T-helper 2 cell (primary cell): ENCODE measurements around the gene PYGB.

Experiments
- DNase-seq, 5 experiments: peaks; one replicate each; pipeline versions ENCODE4 v3.0.0 to v3.0.0-alpha.2; 2012 to 2022

The PYGB gene

DNA sequence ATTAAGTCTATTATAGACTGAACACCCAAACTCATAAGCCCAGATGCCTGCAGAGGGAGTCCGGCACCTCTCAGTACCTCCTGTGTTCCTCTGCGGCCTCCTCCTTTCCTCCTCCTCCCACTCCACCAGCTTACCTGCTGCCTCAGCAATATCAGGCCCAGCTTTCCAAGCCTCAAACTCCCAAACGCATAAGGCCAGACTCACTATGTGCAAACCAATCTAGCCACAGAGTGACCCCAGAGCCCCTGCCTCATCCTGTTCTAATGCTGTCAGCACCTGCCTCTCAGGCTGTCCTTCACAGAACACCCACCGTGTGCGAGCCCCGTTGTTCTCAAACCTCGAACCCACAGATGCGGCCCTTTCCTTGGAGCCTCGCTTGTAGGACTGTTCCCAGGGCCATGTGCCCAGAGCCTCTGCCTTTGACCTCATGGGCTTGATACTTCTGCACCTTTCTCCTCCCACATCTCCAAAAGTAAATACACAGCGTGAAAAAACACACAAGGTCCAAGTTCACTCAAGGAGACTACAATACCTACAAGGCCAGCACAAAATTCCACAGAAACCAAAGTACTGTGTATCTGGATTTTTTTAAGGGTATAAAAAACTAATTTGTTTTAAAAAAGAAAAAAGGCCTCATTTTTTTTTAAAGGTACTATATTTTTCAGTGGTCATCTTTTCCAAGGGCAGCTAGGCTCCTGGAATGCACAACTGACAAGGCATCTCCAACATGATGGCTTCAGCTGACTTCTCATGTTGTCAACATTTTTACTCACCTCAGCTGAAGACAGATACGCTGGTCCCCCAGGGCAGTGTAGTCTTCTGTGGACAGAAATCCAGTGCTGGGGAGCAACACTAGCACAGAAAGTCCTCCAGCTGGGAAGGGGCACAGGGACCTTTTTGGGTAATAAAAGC is 90.5 kb downstream of the PYGB start:
- DNase-seq, result no peak

DNA sequence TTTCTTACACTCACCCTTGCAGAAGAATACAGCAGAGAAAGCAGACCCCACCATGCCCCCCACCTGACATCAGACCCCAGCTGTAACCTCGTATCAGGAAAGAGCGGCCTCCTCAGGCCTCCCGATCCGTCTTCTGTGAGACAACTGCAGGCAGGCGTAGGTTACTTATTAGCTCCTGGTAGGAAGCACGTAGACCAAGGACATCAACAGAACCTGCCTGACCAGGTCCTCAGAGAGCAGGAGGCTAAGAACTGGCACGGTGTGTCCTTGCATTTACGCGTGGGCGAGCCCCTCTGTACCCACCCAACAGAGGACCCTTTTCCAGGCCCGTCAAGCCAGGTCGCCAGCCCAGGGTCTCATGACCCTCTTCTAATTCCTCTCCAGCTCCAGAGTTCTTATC is 91.7 kb downstream of the PYGB start:
- DNase-seq, result no peak

DNA sequence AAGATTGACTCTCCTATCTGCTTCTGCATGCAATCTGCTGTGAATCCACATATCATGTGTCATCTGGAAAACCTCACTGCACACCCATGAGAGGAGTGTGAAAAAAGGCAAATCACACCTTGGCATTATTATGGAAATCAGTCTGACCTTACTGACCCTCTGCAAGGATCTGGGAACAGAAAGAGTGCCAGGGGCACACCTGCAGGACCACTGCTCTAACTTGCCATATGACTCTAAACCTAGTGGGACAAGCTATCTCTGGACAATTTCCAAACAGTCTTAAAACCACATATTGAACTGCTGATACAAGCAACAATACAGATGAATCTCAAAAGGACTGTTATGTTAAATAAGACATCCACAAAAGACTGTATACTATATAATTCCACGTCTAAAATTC is 92.5 kb downstream of the PYGB start:
- DNase-seq, result no peak

DNA sequence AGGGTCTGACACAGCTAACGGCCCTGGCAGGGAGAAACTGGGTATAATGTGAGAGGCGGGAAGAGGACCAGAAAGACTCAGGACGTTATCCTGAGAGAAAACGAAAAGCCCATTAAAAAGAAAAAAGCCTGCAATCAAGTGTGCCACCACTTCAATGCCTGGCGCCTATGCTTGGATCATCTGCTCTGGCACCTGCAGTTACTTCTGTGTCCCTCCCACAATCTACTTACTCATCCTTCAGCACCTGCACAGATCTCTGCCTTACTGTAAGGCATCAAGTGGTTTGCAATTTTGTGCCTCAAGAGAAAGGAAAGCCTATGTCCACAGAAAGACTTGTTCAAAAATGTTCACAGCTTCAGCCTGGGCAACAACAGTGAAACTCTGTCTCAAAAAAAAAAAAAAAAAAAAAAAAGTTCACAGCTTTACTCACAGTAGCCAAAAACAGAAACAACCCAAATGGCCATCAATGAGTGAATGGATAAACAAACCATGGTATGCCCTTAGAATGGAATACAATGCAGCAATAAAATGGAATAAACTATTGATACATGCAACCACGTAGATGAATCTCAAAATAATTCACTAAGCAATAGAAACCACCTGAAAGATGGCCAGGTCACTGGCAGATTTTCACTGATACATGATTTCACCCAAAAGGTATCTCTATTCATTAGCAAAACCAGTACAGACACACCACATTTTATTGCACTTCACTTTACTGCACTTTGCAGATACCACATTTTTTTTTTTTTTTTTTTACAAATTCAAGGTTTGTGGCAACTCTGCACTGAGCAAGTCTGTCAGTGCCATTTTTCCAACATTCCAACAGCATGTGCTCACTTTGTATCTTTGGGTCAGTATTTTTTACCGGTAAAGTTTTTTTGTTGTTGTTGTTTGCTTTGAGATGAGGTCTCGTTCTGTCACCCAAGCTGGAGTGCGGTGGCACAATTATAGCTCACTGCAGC is 94.1 kb downstream of the PYGB start:
- DNase-seq, result no peak

DNA sequence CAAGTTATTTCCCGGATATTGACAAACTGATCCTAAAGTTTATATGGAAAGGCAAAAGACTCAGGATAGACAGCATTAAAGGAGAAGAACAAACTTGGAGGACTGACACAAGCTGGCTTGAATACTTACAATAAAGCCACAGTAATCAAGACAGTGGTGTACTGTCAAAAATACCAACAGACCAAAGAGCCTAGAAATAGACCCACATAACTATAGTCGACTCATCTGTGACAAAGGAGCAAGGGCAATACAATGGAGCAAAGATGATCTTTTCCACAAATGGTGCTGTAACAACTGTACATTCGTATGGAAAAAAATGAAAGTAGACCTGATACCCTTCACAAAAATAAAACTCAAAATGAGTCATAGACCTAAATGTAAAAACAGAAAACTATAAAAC is 96.7 kb downstream of the PYGB start:
- no peak for DNase-seq

DNA sequence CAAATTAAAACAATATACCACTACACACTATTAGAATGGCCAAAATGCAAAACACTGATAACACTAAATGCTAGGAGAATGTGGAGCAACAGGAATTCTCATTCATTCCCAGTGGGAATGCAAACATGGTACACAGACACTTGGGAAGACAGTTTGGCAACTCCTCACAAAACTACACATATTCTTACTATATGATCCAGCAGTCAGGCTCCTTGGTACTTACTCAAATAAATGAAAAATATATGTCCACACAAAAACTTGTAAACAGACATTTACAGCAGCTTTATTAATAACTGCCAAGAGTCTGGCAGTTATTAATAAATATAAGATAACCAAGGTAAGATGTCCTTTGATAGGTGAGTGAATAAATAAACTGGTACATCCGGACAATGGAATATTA is 97.8 kb downstream of the PYGB start:
- DNase-seq, result no peak

DNA sequence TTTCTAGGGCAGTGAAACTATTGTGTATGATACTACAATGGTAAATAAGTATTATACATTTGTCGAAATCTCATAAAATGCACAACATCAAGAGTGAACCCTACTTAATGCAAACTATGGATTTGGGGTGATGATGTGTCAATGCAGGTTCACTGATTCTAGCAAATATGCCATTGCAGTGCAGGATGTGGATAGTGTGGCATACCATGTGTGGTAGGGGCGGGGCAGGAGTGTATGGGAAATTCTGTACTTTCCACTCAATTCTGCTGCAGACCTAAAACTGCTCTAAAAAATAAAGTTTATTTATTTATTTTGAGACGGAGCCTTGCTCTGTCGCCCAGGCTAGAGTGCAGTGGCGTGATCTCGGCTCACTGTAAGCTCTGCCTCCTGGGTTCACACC is 98.5 kb downstream of the PYGB start:
- DNase-seq, result peak in 1 of 5 experiments; percentile 43
